Omental fat pad (tissue), 4 donors: ENCODE results near the gene FHOD3. TPM values are rescaled to one million over a fixed set of nuclear protein-coding genes. Genes with fewer than 3 reads are reported as not detected.

Experiments
- ATAC-seq: fragments of 150-250 bp; one replicate; pipeline ENCODE4 v1.9.1; 2016; ENCODE audit warnings: mild to moderate bottlenecking, moderate library complexity; ENCODE audit not compliant: low FRiP score
- DNase-seq: peaks from one replicate; pipeline ENCODE4 v3.0.0-alpha.2; 2019; ENCODE audit warnings: low spot score
- total RNA-seq, 4 donors: library from RNA; depleted of rRNA; stranded (reverse); fragments of >200 nt; gene quantifications; one replicate each; pipeline ENCODE4 v1.1.0, GENCODE V29; 2016
- TF ChIP-seq, protein P1 (sequence below), 3 donors: fragments of 450-650 bp; IDR thresholded peaks; one replicate each; pipeline ENCODE4 v1.5.1; 2016 to 2017; ENCODE audit warnings: antibody characterized with exemption in 3 of 3, mild to moderate bottlenecking in 3 of 3, moderate library complexity in 2 of 3

The FHOD3 gene
- total RNA-seq, 4 donors from 2014 or later = 0.96 to 3.8 (median 2.3) TPM

DNA sequence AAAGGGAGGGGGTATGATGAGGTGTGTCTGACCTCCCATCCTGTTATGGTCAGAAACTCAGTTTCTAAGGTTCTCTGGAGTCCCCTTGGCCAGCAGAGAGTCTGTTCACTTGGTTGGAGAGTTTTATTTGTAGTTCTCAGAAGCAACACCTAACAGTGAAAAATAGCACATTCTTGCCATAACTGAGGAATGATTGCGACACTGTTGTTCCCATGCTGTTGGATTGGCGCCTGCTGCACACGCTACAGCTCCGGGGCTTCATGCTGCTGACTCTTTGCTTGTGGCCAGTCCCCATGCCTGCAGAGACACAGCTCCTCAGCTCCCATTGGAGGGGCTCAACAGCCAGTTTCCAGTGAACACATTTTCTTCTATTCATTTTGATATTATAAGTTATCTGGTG, 489.2 kb downstream of the FHOD3 start:
- ATAC-seq = peak; percentile 82

DNA sequence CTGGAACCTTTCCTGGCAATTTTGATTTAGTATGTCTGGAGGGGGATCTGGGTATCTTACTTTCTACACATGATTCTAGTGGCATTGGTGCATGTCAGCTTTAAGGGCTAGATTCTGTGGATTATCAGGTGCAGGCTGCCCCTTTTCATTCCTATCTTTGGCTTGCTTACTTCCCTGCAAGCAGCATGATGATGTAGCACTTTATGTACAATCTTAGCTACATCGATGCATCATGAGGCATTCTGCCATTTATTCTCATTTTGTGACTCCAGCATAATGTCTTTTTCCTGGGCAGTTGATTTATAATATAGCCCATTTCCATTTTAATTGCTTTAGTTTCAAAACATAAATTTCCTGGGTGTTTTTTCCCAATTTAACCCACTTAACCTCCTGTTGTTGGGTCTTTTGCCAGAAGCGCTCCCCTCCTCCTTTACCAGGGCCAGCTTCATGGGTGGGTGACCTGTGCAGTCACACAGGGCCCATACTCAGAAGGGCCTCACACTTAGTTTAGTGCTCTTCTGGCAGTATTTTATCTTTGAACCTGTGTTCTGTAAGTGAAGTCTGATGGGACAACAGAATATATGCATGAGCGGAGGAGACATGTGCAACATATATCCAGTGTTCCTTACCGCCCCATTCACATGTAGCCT, 495.2 kb downstream of the FHOD3 start:
- TF ChIP-seq, protein P1, sequence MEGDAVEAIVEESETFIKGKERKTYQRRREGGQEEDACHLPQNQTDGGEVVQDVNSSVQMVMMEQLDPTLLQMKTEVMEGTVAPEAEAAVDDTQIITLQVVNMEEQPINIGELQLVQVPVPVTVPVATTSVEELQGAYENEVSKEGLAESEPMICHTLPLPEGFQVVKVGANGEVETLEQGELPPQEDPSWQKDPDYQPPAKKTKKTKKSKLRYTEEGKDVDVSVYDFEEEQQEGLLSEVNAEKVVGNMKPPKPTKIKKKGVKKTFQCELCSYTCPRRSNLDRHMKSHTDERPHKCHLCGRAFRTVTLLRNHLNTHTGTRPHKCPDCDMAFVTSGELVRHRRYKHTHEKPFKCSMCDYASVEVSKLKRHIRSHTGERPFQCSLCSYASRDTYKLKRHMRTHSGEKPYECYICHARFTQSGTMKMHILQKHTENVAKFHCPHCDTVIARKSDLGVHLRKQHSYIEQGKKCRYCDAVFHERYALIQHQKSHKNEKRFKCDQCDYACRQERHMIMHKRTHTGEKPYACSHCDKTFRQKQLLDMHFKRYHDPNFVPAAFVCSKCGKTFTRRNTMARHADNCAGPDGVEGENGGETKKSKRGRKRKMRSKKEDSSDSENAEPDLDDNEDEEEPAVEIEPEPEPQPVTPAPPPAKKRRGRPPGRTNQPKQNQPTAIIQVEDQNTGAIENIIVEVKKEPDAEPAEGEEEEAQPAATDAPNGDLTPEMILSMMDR (IDR thresholded peaks at IDR 0.05) = no peak
- DNase-seq (no peak), ATAC-seq (no peak)

More for the DNA sequence above, 489.2 kb downstream of the FHOD3 start:
- no peak for DNase-seq
- TF ChIP-seq, protein P1 (IDR thresholded peaks at IDR 0.05) = no peak

DNA sequence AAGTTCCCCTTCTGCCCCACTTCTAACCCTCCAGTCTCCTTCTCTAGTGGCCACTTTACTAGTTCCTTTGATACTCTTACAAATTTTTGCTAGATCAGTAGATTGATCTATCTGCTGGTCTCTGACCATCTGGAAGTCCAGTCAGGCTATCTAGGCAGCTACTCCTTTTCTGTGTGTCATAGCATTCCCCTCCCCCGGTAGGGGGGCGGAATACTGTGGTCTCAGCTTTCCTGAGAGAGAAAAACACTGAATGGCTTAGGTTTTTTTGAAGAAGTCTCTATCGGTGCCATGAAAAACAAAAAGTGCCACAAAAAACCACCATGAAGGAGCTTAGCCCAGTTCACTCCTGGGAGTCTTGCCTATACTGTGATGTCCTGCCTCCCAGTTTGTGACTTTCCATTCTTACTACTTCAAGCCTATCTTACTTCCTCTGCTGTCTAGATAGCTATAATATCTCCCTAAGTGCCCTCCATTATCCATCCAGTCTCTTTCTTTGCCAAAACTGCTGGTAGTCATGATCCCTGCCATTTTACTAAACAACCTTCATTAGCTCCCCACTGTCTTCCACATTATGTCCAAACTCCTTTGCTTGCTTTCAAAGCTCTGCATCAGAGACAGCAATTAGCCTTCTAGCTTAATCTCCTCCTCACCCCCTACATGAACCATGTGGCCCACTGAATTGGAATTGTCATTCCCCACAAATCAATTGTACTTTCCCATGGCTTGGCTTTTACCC, 501.4 kb downstream of the FHOD3 start:
- ATAC-seq (no peak), DNase-seq (no peak)
- TF ChIP-seq, protein P1 (IDR thresholded peaks at IDR 0.05) = no peak

DNA sequence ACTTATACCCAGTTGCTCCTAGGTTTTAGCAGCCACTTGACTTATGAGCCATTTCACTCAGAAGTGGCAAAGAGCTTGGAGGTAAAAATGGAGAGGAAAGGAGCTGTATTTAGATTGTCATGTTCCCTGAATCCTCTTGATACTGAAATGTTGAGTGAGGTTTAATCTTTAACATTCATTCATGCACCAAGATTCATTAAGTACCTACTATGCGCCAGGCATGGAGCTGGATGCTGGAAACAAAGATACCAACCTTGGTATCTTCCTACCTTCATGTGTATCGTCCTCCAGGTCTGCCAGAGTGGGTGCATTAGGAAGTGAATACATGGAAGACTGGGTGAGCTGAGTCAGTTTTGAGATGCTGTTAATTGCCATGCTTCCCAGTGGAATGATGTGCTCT, 507.6 kb downstream of the FHOD3 start:
- ATAC-seq = no peak

DNA sequence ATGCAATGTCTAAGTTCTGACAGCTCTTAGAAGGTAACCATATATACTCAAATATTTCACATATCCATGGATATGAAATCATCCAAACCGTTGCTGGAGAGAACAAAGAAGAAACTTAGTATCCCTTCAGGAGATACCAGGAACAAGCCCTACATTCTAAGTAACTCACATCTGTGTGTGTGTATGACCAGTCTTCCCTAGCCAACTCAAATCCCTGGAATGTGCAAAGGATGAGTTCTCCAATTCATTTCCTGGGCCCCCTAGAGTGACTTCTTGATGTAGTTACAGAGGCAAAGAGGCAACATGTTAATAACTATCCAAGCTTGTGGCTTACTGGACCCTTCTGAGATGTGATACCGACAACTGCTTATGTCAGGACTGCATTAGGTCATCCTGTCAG, 511.2 kb downstream of the FHOD3 start:
- DNase-seq = no peak
- TF ChIP-seq, protein P1 (IDR thresholded peaks at IDR 0.05) = no peak
- ATAC-seq = no peak

More for the DNA sequence above, 507.6 kb downstream of the FHOD3 start:
- TF ChIP-seq, protein P1 (IDR thresholded peaks at IDR 0.05) = no peak
- DNase-seq = no peak

DNA sequence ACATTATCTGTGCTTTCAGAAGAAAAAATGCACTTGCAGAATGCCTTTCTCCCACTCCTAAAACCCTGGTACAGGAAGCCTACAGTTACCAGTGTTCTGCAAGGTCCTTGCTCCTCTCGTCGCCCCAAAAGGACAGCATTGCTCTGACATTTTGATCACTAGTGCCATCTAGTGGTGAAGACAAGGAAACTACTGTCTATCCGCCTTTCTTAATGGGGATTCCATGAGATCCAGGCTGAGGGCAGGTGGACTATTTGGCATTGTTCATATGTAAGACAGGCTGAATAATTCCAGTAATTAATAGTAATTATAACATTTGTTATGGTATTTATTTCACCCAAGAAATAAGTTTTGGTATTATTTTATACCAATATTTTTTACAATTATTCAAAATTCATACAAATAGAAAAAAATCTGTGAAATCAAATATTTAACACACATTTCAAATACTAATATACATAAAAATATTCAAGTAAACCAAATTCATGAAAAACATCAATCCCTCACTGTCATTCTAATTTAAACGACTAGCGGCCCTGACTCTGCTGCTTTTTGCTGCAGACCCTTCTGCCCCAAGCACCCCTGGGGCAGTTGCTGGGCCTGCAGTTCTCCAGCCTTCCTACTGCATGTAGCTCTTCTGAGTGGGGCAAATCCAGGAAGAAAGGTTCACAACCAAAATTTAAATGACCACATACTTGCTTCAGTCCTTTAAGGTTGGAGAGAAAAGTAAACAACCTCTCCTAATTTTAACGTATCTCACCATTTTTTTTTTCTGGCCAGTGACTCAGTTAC, 512.3 kb downstream of the FHOD3 start:
- ATAC-seq = no peak
- TF ChIP-seq, protein P1 (IDR thresholded peaks at IDR 0.05) = peak in 1 of 3 donors; percentile 8
- no peak for DNase-seq
